ENCODE measurements around the gene CRX. TPM values are rescaled to one million over a fixed set of nuclear protein-coding genes. Genes with fewer than 3 reads are reported as not detected.

The CRX gene
- total RNA-seq, 1 experiment from 2014 or later, result not detected

DNA sequence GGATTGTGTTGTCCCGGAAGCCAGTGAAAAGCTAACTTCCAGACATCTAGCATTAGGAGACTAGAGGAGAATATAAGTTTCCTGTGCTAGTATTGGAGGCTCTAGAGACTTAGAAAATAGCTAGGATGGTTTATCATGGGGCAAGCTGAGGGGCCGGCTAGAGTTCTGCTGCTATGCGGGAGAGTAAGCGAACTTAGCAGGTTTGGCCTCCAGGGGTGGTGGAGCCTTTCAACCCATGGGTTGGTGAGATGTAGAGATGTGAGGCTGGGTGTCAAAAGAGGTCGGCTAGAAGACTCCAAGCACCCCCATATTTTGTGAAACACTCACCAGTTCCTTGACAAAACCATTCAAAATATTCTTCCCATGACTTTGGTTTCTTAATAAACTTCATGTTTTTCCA is 60.0 kb downstream of the CRX start:
- Histone ChIP-seq H3K4me1 (ENCODE audit: control insufficient read depth, insufficient read depth, low read length) (no peaks in the 10 kb centered on the region), H3K27ac (ENCODE audit: low read length) (no peak overlapping the region), H3K27me3 (ENCODE audit: control insufficient read depth, insufficient read depth, low read length) (no peaks in the 10 kb centered on the region; the same call in 1 of the 2 replicates), H3K9me3 (ENCODE audit: control insufficient read depth, insufficient read depth, low read depth, low read length) (no peaks in the 10 kb centered on the region), H3K36me3 (ENCODE audit: control insufficient read depth, insufficient read depth, low read length) (no peaks in the 10 kb centered on the region), H3K4me3 (ENCODE audit: low read depth in 2 of 2, low read length in 2 of 2) (no peak overlapping the region)
- no TSS peak for BruUV-seq (replicated peaks)
- ChIA-PET CTCF (no interaction called here), POLR2A (no interaction called here)
- no peak for TF ChIP-seq POLR2AphosphoS5 (IDR thresholded peaks at IDR 0.05; ENCODE audit: low read depth, low read length)
- no peak for ATAC-seq
- no peak for DNase-seq (ENCODE audit: low read depth, low spot score)
- intact Hi-C loops (cut with micrococcal nuclease; ENCODE audit: unreplicated experiment), result no loop called here
- in situ Hi-C loops (cut with HindIII; ENCODE audit: low pct_unique_long_range_greater_than_20kb, low sequenced_read_pairs), result no loop called here

DNA sequence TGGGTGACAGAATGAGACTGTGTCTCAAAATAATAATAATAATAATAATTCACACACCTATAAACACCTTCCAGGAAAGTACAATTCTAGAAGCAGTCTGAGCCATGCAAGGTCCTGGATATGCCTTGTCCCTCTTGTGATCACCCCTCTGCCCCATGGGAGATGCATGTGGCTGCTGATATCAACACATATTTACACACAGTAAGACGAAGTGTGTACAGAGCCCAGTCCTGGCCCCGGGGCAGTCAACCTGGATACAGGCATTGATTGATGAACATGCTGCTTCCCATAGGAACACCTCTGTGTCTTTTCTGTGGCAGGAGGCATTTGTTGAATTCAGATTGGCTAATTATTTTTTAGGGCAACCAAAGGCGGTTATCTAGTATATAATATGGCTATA is 61.2 kb downstream of the CRX start:
- no peak overlapping the region for H3K27ac ChIP-seq (ENCODE audit: low read length)
- in situ Hi-C loops (cut with HindIII; ENCODE audit: low pct_unique_long_range_greater_than_20kb, low sequenced_read_pairs) (no loop called here), intact Hi-C loops (cut with micrococcal nuclease; ENCODE audit: unreplicated experiment) (no loop called here)
- no peaks in the 10 kb centered on the region for H3K4me1 ChIP-seq (ENCODE audit: control insufficient read depth, insufficient read depth, low read length)
- H3K9me3 ChIP-seq (ENCODE audit: control insufficient read depth, insufficient read depth, low read depth, low read length), result no peaks in the 10 kb centered on the region
- BruUV-seq (replicated peaks), result no TSS peak
- TF ChIP-seq SIN3A (IDR thresholded peaks at IDR 0.05; ENCODE audit: borderline replicate concordance, insufficient read depth, low read depth, low read length) (no peak), POLR2AphosphoS5 (IDR thresholded peaks at IDR 0.05; ENCODE audit: low read depth, low read length) (no peak), TCF7L2 (IDR thresholded peaks at IDR 0.05; ENCODE audit: low read depth, low read length) (no peak)
- TF ChIP-seq, protein P1, sequence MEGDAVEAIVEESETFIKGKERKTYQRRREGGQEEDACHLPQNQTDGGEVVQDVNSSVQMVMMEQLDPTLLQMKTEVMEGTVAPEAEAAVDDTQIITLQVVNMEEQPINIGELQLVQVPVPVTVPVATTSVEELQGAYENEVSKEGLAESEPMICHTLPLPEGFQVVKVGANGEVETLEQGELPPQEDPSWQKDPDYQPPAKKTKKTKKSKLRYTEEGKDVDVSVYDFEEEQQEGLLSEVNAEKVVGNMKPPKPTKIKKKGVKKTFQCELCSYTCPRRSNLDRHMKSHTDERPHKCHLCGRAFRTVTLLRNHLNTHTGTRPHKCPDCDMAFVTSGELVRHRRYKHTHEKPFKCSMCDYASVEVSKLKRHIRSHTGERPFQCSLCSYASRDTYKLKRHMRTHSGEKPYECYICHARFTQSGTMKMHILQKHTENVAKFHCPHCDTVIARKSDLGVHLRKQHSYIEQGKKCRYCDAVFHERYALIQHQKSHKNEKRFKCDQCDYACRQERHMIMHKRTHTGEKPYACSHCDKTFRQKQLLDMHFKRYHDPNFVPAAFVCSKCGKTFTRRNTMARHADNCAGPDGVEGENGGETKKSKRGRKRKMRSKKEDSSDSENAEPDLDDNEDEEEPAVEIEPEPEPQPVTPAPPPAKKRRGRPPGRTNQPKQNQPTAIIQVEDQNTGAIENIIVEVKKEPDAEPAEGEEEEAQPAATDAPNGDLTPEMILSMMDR (IDR thresholded peaks at IDR 0.05), result no peak
- TF ChIP-seq, protein P2, sequence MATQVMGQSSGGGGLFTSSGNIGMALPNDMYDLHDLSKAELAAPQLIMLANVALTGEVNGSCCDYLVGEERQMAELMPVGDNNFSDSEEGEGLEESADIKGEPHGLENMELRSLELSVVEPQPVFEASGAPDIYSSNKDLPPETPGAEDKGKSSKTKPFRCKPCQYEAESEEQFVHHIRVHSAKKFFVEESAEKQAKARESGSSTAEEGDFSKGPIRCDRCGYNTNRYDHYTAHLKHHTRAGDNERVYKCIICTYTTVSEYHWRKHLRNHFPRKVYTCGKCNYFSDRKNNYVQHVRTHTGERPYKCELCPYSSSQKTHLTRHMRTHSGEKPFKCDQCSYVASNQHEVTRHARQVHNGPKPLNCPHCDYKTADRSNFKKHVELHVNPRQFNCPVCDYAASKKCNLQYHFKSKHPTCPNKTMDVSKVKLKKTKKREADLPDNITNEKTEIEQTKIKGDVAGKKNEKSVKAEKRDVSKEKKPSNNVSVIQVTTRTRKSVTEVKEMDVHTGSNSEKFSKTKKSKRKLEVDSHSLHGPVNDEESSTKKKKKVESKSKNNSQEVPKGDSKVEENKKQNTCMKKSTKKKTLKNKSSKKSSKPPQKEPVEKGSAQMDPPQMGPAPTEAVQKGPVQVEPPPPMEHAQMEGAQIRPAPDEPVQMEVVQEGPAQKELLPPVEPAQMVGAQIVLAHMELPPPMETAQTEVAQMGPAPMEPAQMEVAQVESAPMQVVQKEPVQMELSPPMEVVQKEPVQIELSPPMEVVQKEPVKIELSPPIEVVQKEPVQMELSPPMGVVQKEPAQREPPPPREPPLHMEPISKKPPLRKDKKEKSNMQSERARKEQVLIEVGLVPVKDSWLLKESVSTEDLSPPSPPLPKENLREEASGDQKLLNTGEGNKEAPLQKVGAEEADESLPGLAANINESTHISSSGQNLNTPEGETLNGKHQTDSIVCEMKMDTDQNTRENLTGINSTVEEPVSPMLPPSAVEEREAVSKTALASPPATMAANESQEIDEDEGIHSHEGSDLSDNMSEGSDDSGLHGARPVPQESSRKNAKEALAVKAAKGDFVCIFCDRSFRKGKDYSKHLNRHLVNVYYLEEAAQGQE (IDR thresholded peaks at IDR 0.05; ENCODE audit: insufficient read depth in 1 of 2, low read depth in 2 of 2, low read length in 1 of 2), result no peak
- ChIA-PET CTCF (no interaction called here), POLR2A (no interaction called here)
- no peak for ATAC-seq
- H3K4me3 ChIP-seq (ENCODE audit: low read depth in 2 of 2, low read length in 2 of 2), result no peak overlapping the region
- DNase-seq (ENCODE audit: low read depth, low spot score), result no peak
- no peaks in the 10 kb centered on the region; the same call in 1 of the 2 replicates for H3K27me3 ChIP-seq (ENCODE audit: control insufficient read depth, insufficient read depth, low read length)
- no peaks in the 10 kb centered on the region for H3K36me3 ChIP-seq (ENCODE audit: control insufficient read depth, insufficient read depth, low read length)

DNA sequence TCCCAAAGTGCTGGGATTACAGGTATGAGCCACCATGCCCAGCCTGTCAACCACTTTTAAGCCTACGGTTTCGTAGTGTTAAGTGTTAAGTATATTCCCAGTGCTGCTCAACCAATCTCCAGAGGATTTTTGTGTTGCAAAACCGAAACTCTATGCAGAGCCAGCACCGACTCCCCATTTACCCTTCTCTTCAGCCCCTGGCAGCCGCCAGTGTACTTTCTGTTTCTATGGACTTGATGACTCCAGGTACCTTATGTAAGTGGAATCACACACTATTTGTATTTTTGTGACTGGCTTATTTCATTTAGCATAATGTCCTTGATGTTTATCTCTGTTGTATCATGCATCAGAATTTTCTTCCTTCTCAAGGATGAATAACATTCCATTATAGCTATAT is 63.3 kb downstream of the CRX start:
- TF ChIP-seq TCF7L2 (IDR thresholded peaks at IDR 0.05; ENCODE audit: low read depth, low read length), result no peak
- no peak for TF ChIP-seq POLR2AphosphoS5 (IDR thresholded peaks at IDR 0.05; ENCODE audit: low read depth, low read length)
- TF ChIP-seq, protein P2 (IDR thresholded peaks at IDR 0.05; ENCODE audit: insufficient read depth in 1 of 2, low read depth in 2 of 2, low read length in 1 of 2), result no peak
- TF ChIP-seq, protein P1 (IDR thresholded peaks at IDR 0.05), result no peak
- TF ChIP-seq SIN3A (IDR thresholded peaks at IDR 0.05; ENCODE audit: borderline replicate concordance, insufficient read depth, low read depth, low read length), result no peak
- no peak overlapping the region for H3K27ac ChIP-seq (ENCODE audit: low read length)
- no peaks in the 10 kb centered on the region for H3K36me3 ChIP-seq (ENCODE audit: control insufficient read depth, insufficient read depth, low read length)
- no peak for DNase-seq (ENCODE audit: low read depth, low spot score)
- no peaks in the 10 kb centered on the region; the same call in 1 of the 2 replicates for H3K27me3 ChIP-seq (ENCODE audit: control insufficient read depth, insufficient read depth, low read length)
- H3K4me1 ChIP-seq (ENCODE audit: control insufficient read depth, insufficient read depth, low read length), result no peaks in the 10 kb centered on the region
- no TSS peak for BruUV-seq (replicated peaks)
- H3K4me3 ChIP-seq (ENCODE audit: low read depth in 2 of 2, low read length in 2 of 2), result no peak overlapping the region
- no peaks in the 10 kb centered on the region for H3K9me3 ChIP-seq (ENCODE audit: control insufficient read depth, insufficient read depth, low read depth, low read length)
- in situ Hi-C loops (cut with HindIII; ENCODE audit: low pct_unique_long_range_greater_than_20kb, low sequenced_read_pairs), result no loop called here
- ATAC-seq, result no peak
- intact Hi-C loops (cut with micrococcal nuclease; ENCODE audit: unreplicated experiment), result no loop called here
- POLR2A ChIA-PET, result no interaction called here
- CTCF ChIA-PET, result no interaction called here
